IMR-90 (cell line): Measurements from ENCODE around the gene DSCAM. TPM values are rescaled to one million over a fixed set of nuclear protein-coding genes. Genes with fewer than 3 reads are reported as not detected.

Experiments used
- ATAC-seq: fragments of 200-7000 bp; cut with Tn5 transposase; 2 replicates; pipeline ENCODE4 v1.9.1; 2020; ENCODE audit warnings: low read depth, mild to moderate bottlenecking, moderate library complexity
- BruUV-seq: library from RNA; stranded (reverse); fragments of 400-500 nt; replicated peaks from 2 replicates; lab custom pipeline; 2021; lab: Mats Ljungman, UMichigan
- CTCF ChIA-PET: fragments of 300-600 bp; formaldehyde crosslinking; extraction: SDS; loops from one replicate; lab custom pipeline; 2021; ENCODE audit warnings: antibody characterized with exemption; lab: Yijun Ruan, JAX
- POLR2A ChIA-PET: fragments of 300-600 bp; sonication (Branson Sonifier 250); formaldehyde crosslinking; loops from one replicate; lab custom pipeline; 2022; ENCODE audit warnings: antibody characterized with exemption; ENCODE audit not compliant: unreplicated experiment; lab: Charles Lee
- DNase-seq: peaks from one replicate; pipeline ENCODE4 v3.0.0; 2013
- H2AFZ ChIP-seq: replicated peaks from 2 replicates; pipeline ENCODE3; 2013; ENCODE audit warnings: low read length, mild to moderate bottlenecking; ENCODE audit not compliant: poor library complexity
- H2AK5ac ChIP-seq: 2 replicates; pipeline ENCODE4 v1.6.1; 2013; ENCODE audit warnings: low read depth, low read length, inconsistent platforms
- H2AK9ac ChIP-seq: replicated peaks from 2 replicates; pipeline ENCODE3; 2013; ENCODE audit warnings: mild to moderate bottlenecking, low read depth, low read length, moderate library complexity; ENCODE audit not compliant: poor library complexity
- H2BK120ac ChIP-seq: 2 replicates; pipeline ENCODE4 v1.6.1; 2013; ENCODE audit warnings: low read depth, low read length, inconsistent platforms
- H2BK15ac ChIP-seq: 3 replicates; pipeline ENCODE4 v1.6.1; 2013; ENCODE audit warnings: low read depth, low read length, inconsistent platforms
- H2BK20ac ChIP-seq: 2 replicates; pipeline ENCODE4 v1.6.1; 2013; ENCODE audit warnings: low read depth, mild to moderate bottlenecking, inconsistent platforms, low read length, moderate library complexity
- H2BK5ac ChIP-seq: 2 replicates; pipeline ENCODE4 v1.6.1; 2013; ENCODE audit warnings: mild to moderate bottlenecking, low read depth, low read length, inconsistent platforms; ENCODE audit not compliant: poor library complexity, severe bottlenecking
- H3K14ac ChIP-seq: replicated peaks from 2 replicates; pipeline ENCODE4 v1.6.1; 2013; ENCODE audit warnings: low read depth, low read length, inconsistent platforms
- H3K18ac ChIP-seq: 2 replicates; pipeline ENCODE4 v1.6.1; 2013; ENCODE audit warnings: low read depth, low read length, control low read depth
- H3K23ac ChIP-seq: 2 replicates; pipeline ENCODE4 v1.6.1; 2013; ENCODE audit warnings: low read depth, low read length, inconsistent platforms
- H3K27ac ChIP-seq: 2 replicates; pipeline ENCODE4 v1.5.1; 2013; ENCODE audit warnings: mild to moderate bottlenecking, control low read depth, low read length; ENCODE audit not compliant: insufficient read depth
- H3K27me3 ChIP-seq: 2 replicates; pipeline ENCODE4 v1.6.1; 2013; ENCODE audit warnings: low read length; ENCODE audit not compliant: control insufficient read depth, insufficient read depth
- H3K36me3 ChIP-seq: 2 replicates; pipeline ENCODE4 v1.6.1; 2013; ENCODE audit warnings: low read length, mixed read lengths; ENCODE audit not compliant: control insufficient read depth, insufficient read depth
- H3K4ac ChIP-seq: 2 replicates; pipeline ENCODE4 v1.6.1; 2013; ENCODE audit warnings: low read depth, low read length, inconsistent platforms
- H3K4me1 ChIP-seq: 2 replicates; pipeline ENCODE4 v1.6.1; 2013; ENCODE audit warnings: low read length, mixed read lengths; ENCODE audit not compliant: control insufficient read depth, insufficient read depth
- H3K4me2 ChIP-seq: 2 replicates; pipeline ENCODE4 v1.6.1; 2013; ENCODE audit warnings: low read depth, mild to moderate bottlenecking, control low read depth, low read length, moderate library complexity
- H3K4me3 ChIP-seq: 2 replicates; pipeline ENCODE4 v1.5.1; 2013; ENCODE audit warnings: low read depth, mild to moderate bottlenecking, control low read depth, low read length, moderate library complexity; ENCODE audit not compliant: insufficient read depth
- H3K56ac ChIP-seq: 2 replicates; pipeline ENCODE4 v1.6.1; 2013; ENCODE audit warnings: low read length, inconsistent platforms; ENCODE audit not compliant: insufficient read depth; ENCODE audit errors: extremely low read depth
- H3K79me1 ChIP-seq, 2 experiments: 2 replicates each; pipeline ENCODE4 v1.6.1; 2013; ENCODE audit warnings: low read length in 2 of 2, inconsistent platforms in 1 of 2, low read depth in 1 of 2
- H3K9ac ChIP-seq: 2 replicates; pipeline ENCODE4 v1.6.1; 2013; ENCODE audit warnings: low read depth, low read length, control low read depth
- H3K9me1 ChIP-seq: 2 replicates; pipeline ENCODE4 v1.6.1; 2013; ENCODE audit warnings: low read length, inconsistent platforms; ENCODE audit not compliant: insufficient read depth
- H3K9me3 ChIP-seq: 2 replicates; pipeline ENCODE4 v1.6.1; 2013; ENCODE audit warnings: low read length; ENCODE audit not compliant: control insufficient read depth, insufficient read depth
- H4K20me1 ChIP-seq: 2 replicates; pipeline ENCODE4 v1.6.1; 2013; ENCODE audit warnings: low read length, inconsistent platforms; ENCODE audit not compliant: insufficient read depth
- H4K5ac ChIP-seq: 2 replicates; pipeline ENCODE4 v1.6.1; 2013; ENCODE audit warnings: mild to moderate bottlenecking, low read depth, low read length, control low read depth
- H4K8ac ChIP-seq, 2 experiments: 2 replicates each; pipeline ENCODE4 v1.6.1; 2013; ENCODE audit warnings: low read depth in 2 of 2, low read length in 2 of 2, control low read depth in 1 of 2, inconsistent platforms in 1 of 2
- H4K91ac ChIP-seq: 2 replicates; pipeline ENCODE4 v1.6.1; 2013; ENCODE audit warnings: low read depth, low read length, inconsistent platforms; ENCODE audit not compliant: insufficient read depth
- CEBPB ChIP-seq: IDR thresholded peaks from 2 replicates; pipeline ENCODE4 v1.6.1; 2012; ENCODE audit warnings: low read depth, low read length, improper control_type of control experiment
- CTCF ChIP-seq: conservative IDR thresholded peaks from 2 replicates; pipeline ENCODE4 v1.5.1; 2012; ENCODE audit warnings: mild to moderate bottlenecking, low read depth, low read length, improper control_type of control experiment
- MAFK ChIP-seq: IDR thresholded peaks from 2 replicates; pipeline ENCODE4 v1.6.1; 2012; ENCODE audit warnings: low read depth, low read length, improper control_type of control experiment
- NFE2L2 ChIP-seq: fragments of 150-350 bp; IDR thresholded peaks from 2 replicates; pipeline ENCODE4 v1.6.1; 2016; ENCODE audit warnings: low read depth, mild to moderate bottlenecking, low read length
- RAD21 ChIP-seq: IDR thresholded peaks from 2 replicates; pipeline ENCODE4 v1.6.1; 2012; ENCODE audit warnings: low read length, improper control_type of control experiment
- RFX5 ChIP-seq: IDR thresholded peaks from 2 replicates; pipeline ENCODE4 v1.8.0; 2012; ENCODE audit warnings: low read depth, mild to moderate bottlenecking, low read length, moderate library complexity
- SMC3 ChIP-seq: fragments of 150-350 bp; IDR thresholded peaks from 2 replicates; pipeline ENCODE4 v1.6.1; 2016; ENCODE audit warnings: low read depth, mild to moderate bottlenecking, antibody characterized with exemption, low read length, moderate library complexity
- USF2 ChIP-seq: fragments of 150-350 bp; IDR thresholded peaks from 2 replicates; pipeline ENCODE4 v1.6.1; 2017; ENCODE audit warnings: mild to moderate bottlenecking, antibody characterized with exemption, low read length, low read depth
- WGBS, 2 experiments: methylation state at CpG; one replicate each; pipeline versions ENCODE4 v1.1.5 to v1.1.7; 2013; ENCODE audit warnings: missing lambda C conversion rate in 2 of 2; ENCODE audit not compliant: insufficient read length in 1 of 2; ENCODE audit errors: extremely low coverage in 2 of 2; 5-methylcytosine and 5-hydroxymethylcytosine counted together
- dilution Hi-C: fragments of 300-500 bp; cut with HindIII; formaldehyde crosslinking; loops from one replicate; pipeline ENCODE4 v1.14.3; 2018; ENCODE audit warnings: low sequenced_read_pairs; ENCODE audit not compliant: unreplicated experiment
- in situ Hi-C: fragments of 300-500 bp; cut with MboI; formaldehyde crosslinking; loops from 3 replicates; pipeline ENCODE4 v1.14.3; 2019; ENCODE audit warnings: low sequenced_read_pairs, inconsistent platforms, mixed read lengths
- intact Hi-C: fragments of 100-400 bp; cut with micrococcal nuclease; formaldehyde crosslinking; loops from 2 replicates; pipeline ENCODE4 v1.10.0; 2022
- polyA plus RNA-seq, 3 experiments: library from polyadenylated mRNA; depleted of rRNA; stranded (reverse); fragments of >200 nt; gene quantifications; 2 replicates each; pipeline ENCODE4 v1.2.3, GENCODE V29; 2012; ENCODE audit warnings: low replicate concordance in 1 of 3
- total RNA-seq: library from RNA; depleted of rRNA; stranded (reverse); fragments of >200 nt; gene quantifications from 2 replicates; pipeline ENCODE4 v1.2.3, GENCODE V29; 2012

DSCAM gene
- total and polyA plus RNA-seq, 2 of the 4 experiments (the other 2 are of a cell fraction): under 0.01 to 0.02 TPM

- POLR2A ChIA-PET: no interaction called here
- Histone ChIP-seq H2BK120ac (no peak overlapping the region), H3K4me3 (no peak overlapping the region), H3K27me3 (no peaks in the 10 kb centered on the region), H3K23ac (no peak overlapping the region), H4K91ac (no peak overlapping the region), H3K56ac (no peak overlapping the region), H2AK9ac (no peak overlapping the region), H2AFZ (no peak overlapping the region), H2BK5ac (no peak overlapping the region), H3K36me3 (no peaks in the 10 kb centered on the region), H3K9me3 (peaks cover 28% of the 10 kb centered on the region), H4K8ac (no peak overlapping the region), H3K9ac (no peak overlapping the region), H3K79me1 (no peaks in the 10 kb centered on the region), H3K4me2 (no peak overlapping the region), H2BK15ac (no peak overlapping the region), H3K4ac (no peak overlapping the region), H3K18ac (no peak overlapping the region), H3K4me1 (no peaks in the 10 kb centered on the region), H3K27ac (no peak overlapping the region), H4K20me1 (no peaks in the 10 kb centered on the region), H2AK5ac (no peak overlapping the region), H4K5ac (no peak overlapping the region), H3K9me1 (no peaks in the 10 kb centered on the region), H2BK20ac (no peak overlapping the region), H3K14ac (no peak overlapping the region)
- DNase-seq (no peak), ATAC-seq (no peak)
- dilution Hi-C loops: no loop called here
- TF ChIP-seq SMC3 (no peak), CEBPB (no peak), CTCF (no peak), RAD21 (no peak), RFX5 (no peak), USF2 (no peak), NFE2L2 (no peak), MAFK (no peak)
- no CpG with 5 or more reads among the region's 8 CpGs for WGBS, 2 experiments
- intact Hi-C loops: no loop called here
- in situ Hi-C loops: no loop called here
- no TSS peak for BruUV-seq
- CTCF ChIA-PET: interaction anchor here (0.6 kb wide), 1 partner anchor 15 kb away, joined by 3 read pairs; no protein-coding TSS in a partner anchor
Measured at GRCh38 chr21:40269239-40269638, 577.7 kb downstream of the DSCAM start.
